Loucy (cell line): ENCODE data around the gene RAB6A.

Experiments
- CTCF ChIP-seq: fragments of 200-600 bp; sonication (generic); conservative IDR thresholded peaks from 2 replicates; pipeline ENCODE4 v1.5.1; 2014; ENCODE audit warnings: mild to moderate bottlenecking, antibody characterized with exemption, low read length
- EZH2phosphoT487 ChIP-seq: fragments of 200-600 bp; IDR thresholded peaks from 2 replicates; pipeline ENCODE4 v1.6.1; 2018; ENCODE audit warnings: antibody characterized with exemption, mild to moderate bottlenecking, moderate library complexity, borderline replicate concordance

DNA sequence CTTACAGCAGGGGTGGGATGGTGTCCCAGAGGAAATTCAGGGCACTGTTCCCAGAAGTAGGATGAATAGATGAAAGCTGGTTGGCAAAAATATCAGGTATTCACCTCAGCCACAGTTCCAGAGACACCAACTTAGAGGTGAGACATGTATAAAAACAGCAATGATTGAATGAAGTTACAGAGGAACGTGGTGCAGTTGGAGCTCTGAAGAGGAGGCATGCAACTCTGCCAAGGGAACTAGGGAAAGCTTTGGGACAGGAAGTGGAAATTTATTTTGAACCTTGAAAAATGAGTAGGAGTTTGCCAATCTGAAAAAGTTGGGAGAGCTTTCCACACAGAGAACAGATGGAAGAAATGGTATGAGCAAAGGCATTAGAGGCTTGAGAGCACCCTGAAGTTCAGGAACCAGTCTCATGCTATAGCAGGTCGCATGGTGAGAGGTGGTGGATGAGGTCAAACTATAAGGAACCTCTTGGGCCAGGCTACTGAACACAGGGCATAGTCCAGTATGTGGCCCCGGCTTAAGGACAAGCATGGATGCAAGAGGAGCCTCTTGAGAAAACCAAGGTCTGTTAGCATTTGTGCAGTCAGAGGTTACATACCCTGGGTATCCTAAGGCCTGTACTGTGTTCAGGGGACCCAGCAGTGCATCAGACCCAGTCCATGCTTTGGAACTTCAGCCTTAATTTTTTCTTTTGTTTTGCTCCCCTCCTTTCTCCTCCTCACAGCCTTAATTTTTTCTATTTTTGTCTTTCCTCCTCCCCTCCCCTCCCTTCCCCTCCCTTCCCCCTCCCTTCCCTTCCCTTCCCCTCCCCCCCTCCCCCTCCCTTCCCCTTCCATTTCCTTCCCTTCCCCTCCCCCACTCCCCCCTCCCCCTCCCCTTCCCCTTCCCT, 97.0 kb downstream of the RAB6A start:
- TF ChIP-seq CTCF = no peak
- no peak for TF ChIP-seq EZH2phosphoT487
